GM21390 (cell line): ENCODE measurements around the gene FAM20C.
"Not testable (repeated sequence)": the region's sequence is repeated elsewhere in the genome, so short reads cannot be mapped to it uniquely, and the experiment has no call there.

Experiments used
- ATAC-seq: cut with Tn5 transposase; IDR thresholded peaks from one replicate; pipeline ENCODE4 v1.9.1; 2021; ENCODE audit not compliant: unreplicated experiment

FAM20C gene

GRCh38 chr7:255038-255435 lies 62.7 kb downstream of the FAM20C start:
- ATAC-seq: no peak

DNA sequence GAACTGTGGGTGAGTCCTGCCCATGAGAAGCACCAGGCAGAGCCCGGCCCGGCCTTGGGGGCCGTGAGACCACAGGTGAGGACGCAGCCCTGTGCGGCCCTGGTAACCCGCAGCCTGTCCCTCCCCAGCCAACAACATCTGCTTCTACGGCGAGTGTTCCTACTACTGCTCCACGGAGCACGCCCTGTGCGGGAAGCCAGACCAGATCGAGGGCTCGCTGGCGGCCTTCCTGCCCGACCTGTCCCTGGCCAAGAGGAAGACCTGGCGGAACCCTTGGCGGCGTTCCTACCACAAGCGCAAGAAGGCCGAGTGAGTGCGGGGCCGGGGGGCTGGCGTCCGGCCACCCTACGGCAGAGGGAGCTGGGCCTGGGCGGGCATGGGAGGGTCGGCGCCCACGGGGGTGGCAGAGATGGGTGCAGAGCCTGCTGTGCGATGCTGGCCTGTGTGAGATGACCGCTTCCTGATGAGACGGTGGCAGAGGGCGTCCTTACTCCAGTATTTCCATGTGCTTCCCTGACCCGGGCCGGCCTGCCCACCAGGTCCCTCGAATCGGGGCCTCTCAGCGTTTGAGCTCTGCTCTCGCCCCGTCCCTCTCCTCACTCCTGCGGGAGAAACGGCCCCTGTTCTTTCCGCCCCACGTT lies 63.5 kb downstream of the FAM20C start:
- no peak for ATAC-seq

DNA sequence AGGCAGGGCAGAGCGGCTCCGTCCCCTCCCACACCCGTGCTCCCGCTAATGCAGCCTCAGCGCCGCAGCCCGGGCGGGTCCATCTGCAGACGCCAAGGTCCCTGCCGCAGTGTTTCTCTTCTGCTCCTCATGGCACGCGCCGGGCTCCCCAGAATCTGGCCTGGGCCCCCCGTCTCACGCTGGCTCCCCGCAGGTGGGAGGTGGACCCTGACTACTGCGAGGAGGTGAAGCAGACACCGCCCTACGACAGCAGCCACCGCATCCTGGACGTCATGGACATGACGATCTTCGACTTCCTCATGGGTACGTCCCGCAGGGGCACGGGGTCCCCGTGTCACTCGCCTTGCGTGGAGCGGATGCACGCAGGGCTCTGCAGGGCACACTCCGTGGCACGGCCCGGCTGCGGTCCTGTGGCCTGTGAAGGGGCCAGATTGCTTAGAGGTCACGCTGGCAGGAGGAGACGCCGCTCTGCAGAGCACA lies 64.1 kb downstream of the FAM20C start:
- no peak for ATAC-seq

DNA sequence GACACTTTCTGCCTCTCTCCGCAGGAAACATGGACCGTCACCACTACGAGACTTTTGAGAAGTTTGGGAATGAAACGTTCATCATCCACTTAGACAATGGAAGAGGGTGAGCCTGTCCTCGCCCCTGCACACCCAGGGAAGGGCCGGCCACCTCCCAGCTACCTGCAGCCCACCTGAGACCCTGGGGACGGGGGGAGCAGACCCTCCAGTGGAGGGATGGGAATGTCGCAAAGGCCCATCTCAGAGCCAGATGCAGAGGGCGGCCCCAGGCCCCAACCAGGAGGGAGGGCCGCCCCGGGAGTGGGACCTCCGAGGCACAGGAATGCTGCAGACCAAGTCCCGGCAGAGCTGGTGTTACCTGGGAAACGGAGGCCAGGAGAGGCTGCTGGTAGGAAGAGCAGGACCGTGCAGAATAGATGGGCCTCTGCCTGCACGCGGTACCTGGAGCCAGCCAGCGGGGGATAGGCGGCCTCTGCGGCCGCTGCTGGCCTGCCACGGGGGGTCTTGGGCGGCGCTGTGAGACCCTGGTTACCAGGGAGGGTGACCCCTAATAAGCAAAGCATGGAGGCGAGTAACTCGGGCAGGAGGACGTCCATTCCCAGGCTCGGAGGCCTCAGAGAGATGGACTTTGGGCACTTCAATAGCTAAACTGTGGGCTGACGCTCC lies 64.7 kb downstream of the FAM20C start:
- ATAC-seq: no peak

DNA sequence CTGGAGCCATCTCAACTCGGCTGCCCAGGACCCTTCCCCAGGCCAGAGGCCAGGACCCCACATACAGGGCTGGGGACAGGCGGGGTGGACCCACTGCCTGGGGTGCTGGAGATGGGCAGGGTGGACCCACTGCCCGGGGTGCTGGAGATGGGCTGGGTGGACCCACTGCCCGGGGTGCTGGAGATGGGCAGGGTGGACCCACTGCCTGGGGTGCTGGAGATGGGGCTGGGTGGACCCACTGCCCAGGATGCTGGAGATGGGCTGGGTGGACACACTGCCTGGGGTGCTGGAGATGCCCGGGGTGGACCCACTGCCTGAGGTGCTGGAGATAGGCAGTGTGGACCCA lies 65.2 kb downstream of the FAM20C start:
- ATAC-seq: no peak

DNA sequence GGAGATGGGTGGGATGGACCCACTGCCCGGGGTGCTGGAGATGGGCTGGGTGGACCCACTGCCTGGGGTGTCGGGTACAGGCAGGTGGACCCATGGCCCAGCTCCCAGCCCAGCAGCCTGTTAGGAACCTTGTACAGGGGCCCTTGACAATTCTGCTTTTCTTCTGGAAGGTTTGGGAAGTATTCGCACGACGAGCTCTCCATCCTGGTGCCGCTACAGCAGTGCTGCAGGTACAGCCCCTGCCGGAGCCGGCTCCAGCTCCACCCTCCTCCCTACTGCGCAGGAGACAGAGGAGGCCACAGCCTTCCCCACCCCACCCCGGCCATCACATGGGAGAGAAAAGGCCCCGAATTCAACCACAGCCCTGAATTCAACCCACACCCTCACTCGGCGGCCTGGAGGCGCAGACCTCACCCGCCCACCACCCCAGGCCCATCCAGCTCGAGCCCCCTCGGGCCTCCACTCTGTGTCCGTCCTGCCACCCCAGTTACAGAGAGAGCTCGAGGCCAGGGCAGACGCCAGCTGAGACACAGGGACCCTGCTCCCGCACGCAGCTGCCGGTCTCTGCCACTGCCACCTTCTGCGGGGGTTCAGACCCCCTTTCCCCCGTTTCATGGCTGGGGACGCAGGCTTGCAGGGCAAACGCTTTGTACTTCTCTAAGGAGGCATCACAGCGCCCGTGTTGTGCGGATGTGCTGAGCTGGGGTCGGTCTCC lies 66.3 kb downstream of the FAM20C start:
- no peak for ATAC-seq

- ATAC-seq: no peak
These were observed 66.8 kb downstream of the FAM20C start for GRCh38 chr7:259191-259505.

DNA sequence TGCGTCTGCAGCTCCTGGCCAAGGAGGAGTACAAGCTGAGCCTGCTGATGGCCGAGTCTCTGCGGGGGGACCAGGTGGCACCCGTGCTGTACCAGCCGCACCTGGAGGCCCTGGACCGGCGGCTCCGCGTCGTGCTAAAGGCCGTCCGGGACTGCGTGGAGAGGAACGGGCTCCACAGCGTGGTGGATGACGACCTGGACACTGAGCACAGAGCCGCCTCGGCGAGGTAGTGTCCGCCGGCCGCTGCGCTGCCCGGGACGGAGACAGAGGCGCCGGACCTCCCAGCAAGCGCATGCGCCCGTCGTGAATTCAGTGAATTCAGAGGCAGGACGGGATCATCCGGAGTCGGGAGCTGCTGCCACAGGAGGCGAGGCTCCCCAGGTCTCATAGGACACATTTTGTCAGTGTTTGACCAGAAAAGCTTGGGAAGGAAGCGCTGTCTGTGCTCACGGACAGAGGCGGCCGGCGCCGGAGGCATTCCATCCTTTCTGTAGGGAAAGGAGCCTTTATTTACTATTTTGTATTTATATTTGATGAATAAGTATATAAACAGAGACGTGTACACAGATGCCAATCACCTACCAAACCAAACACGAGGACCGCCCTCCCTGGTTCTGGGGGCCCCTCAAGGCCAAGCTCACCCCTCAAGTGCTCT lies 67.5 kb downstream of the FAM20C start:
- ATAC-seq: no peak

DNA sequence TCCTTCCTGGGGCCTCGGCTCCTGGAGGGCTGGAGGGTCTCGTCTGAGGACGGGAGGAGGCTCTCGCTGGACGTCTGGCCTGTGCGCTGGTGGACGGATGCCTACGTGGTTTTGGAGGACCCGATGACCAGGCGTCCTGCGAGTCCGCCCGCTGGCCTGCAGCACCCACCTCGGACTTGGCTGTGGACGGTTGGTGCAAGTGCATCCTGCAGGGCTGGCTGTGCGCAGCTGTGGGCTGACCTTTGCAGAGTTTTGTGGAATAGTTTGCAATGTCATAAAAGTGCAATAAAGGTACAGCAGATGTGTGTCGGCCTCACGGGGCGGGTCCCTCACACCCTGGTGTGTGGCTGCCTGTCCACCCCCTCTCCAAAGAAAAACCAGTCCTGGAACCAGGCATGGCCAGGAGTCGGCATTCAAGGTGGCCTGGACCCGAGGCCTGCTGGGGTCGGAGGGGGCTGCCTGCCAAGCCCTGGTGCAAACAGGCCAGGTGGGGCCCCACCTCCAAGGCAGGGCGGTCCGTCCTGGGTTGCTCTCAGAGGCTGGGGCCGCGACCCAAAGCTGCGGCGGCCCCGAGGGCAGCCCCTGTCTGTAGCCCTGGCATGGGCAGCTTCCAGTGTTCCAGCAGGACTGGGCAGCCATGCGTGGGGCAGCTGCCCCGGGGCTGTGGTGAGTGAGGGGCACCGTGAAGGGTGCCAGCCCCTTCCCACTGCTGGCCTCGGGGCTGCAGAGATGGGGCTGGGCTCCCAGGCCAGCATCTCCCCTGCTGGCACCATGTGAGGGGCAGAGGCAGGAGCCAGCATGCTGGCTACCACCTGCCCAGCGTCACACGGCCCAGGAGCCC lies 68.3 kb downstream of the FAM20C start:
- ATAC-seq: no peak

DNA sequence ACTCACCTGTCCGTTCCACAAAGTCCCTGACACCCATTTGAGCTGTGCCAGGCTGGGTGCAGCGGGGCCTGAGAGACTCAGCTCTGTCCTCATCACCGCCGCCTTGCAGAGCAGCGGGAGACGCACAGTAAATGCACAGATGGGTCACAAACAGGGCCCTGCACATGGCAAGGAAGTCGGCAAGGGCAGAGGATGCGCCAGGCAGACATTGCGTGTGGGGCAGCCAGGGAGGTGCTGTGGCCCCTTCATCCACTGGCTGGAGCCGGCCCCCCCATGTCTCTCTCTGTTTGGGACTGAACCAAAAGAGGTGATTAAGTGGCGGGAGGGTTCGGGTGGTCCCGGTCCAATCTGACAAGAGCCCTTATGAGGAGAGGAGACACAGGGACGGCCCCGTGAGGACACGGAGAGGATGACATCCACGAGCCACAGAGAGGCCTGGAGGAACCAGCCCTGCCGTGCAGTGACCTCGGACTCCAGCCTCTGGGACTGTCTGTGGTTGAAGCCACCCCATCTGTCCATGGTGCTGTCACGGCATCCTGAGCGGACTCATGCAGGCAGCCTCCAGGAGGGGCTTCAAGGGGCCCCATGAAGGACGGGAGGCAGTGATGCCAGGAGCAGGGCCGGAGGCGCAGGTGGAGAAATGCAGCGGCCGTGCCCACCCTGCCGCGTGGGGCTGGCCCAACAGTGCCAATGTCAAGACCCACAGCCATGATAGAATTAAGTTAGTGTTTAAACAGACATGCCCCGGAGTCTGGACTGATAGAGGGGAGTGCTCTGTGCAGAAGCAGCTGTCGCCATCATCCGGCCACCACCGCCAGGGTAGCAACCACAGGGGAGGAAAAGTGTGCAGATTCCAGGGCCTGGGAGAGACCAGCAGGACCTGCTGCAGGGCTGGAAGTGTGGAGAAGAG lies 69.2 kb downstream of the FAM20C start:
- ATAC-seq: no peak

DNA sequence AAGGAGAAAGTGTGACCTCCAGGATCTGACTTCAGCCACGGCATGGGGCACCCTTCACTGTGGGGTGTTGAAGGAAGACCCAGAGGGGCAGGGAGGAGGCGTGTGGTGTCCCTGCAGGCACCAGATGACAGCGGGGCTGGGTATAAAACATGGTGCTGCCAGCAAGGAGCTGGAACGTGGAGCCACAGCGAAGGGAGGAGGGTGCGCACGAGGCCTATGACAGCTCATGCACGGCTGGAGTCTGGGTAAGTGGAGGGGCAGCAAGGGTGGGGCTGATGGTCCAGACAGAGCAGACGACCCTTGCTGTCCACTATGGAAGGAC lies 69.8 kb downstream of the FAM20C start:
- ATAC-seq: no peak

GRCh38 chr7:262631-263311 lies 70.4 kb downstream of the FAM20C start:
- ATAC-seq: not testable (repeated sequence)

- ATAC-seq: not testable (repeated sequence)
These were observed 71.3 kb downstream of the FAM20C start for GRCh38 chr7:263483-264351.

GRCh38 chr7:264541-265191 lies 72.3 kb downstream of the FAM20C start:
- ATAC-seq: no peak

DNA sequence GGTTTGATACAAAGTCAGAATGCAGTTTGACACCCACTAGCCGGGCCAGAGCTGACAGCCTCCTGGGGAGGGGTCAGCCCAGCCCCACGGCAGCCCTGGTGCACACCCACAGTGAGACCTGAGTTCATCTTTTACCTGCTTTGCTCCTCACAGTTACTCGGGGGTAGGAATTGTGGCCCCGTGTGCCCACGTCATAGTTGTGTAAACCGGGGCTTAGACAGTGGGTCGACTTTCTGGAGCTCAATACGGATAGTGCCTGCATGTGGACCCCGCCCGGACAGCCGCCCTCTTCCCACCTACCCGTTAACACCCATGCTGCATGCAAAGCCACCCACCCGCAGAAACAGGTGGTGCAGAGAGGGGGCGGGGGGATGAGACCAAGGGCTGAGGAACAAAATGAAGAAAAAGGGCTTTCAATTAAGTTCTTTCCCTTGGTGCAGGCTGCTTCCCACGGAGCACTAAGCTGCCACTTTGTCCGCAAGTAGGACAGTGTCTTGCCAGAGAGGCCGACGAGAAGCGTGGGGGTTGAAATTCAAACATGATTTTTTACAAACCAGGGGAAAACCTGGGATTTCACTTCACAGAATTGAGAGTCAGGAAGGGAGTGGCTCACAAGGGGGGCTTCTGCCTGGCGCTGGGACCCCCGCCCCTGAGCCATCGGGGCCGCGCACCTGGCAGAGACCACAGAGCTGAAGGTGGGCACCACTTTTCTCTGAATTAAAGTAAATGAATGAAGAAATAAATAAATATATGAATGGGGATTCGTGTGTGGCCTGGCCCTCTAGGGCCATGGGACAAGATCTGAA lies 73.0 kb downstream of the FAM20C start:
- no peak for ATAC-seq

DNA sequence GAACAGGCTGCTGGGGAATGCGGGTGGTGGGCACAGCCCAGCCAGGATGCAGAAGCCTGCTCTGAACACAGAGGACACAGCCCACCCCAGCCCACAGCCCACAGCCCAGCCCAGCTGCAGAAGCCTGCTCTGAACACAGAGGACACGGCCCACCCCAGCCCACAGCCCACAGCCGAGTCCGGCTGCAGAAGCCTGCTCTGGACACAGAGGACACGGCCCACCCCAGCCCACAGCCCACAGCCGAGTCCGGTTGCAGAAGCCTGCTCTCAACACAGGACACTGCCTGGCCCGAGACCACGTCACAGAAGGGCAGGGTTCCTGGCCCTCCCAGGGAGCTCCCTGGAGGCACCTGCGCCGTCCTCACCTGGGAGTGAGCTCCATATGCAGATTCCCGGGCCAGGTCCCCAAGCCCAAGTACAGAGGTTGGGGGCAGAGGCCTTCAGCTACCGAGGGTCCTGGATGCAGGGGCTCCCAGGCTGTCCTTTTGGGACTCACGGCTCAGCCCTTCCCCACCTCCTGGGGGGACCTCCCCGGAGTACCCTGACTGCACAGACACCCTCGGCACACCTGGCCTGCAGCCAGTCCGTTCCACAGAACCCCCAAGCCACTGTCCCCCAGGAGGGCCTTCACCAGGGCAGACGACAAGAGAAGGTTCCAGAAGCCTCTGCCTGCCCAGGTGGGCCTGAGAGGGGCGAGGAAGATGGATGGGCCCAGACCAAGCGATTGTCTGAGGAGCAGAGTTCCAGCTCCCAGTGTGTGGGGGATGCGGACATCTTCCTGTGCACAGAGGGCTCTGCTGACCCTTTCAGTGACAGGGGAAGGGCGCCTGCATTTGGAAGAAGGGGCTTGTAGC lies 73.9 kb downstream of the FAM20C start:
- ATAC-seq: no peak
